ENCODE data around the gene MAP3K13. TPM values are rescaled to one million over a fixed set of nuclear protein-coding genes. Genes with fewer than 3 reads are reported as not detected.

MAP3K13 gene
- total RNA-seq, 1 donor from 2014 or later, result 40.3 TPM

DNA sequence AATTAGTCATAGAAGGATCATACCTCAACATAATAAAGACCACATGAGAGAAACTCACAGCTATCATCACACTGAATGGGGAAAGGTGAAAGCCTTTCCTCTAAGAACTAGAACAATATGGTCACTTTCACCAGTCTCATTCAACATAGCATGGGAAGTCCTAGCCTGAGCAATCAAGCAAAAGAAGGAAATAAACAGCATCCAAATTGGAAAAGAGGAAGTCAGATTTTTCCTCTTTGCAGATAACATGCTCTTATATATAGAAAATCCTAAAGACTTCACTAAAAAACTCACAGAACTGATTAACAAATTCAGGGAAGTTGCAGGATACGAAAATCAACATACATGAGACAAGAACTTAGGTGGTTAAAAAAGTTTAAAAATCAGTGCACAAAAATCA lies 24.7 kb downstream of the MAP3K13 start:
- no peaks in the 10 kb centered on the region for H3K27me3 Mint-ChIP-seq (ENCODE audit: low read depth)
- no peak overlapping the region for H3K4me3 Mint-ChIP-seq
- H3K27ac Mint-ChIP-seq, result no peak overlapping the region
- peaks cover 10% of the 10 kb centered on the region for H3K36me3 Mint-ChIP-seq
- TF ChIP-seq CTCF (IDR thresholded peaks at IDR 0.05; ENCODE audit: unreplicated experiment), result no peak
- DNase-seq (ENCODE audit: low spot score in 2 of 2, unreplicated experiment in 2 of 2), result no peak
- H3K4me1 Mint-ChIP-seq, result no peaks in the 10 kb centered on the region
- peaks cover 20% of the 10 kb centered on the region for H3K9me3 Mint-ChIP-seq

- peaks cover 5% of the 10 kb centered on the region for H3K9me3 Mint-ChIP-seq
- H3K4me1 Mint-ChIP-seq, result peaks cover 6% of the 10 kb centered on the region
- no peaks in the 10 kb centered on the region for H3K27me3 Mint-ChIP-seq (ENCODE audit: low read depth)
- TF ChIP-seq CTCF (IDR thresholded peaks at IDR 0.05; ENCODE audit: unreplicated experiment), result no peak
- no peak for DNase-seq (ENCODE audit: low spot score in 2 of 2, unreplicated experiment in 2 of 2)
- H3K27ac Mint-ChIP-seq, result no peak overlapping the region
- no peak overlapping the region for H3K4me3 Mint-ChIP-seq
- H3K36me3 Mint-ChIP-seq, result no peaks in the 10 kb centered on the region
Observed at GRCh38 chr3:185393055-185393454, 30.1 kb downstream of the MAP3K13 start.

- no peak overlapping the region for H3K27ac Mint-ChIP-seq
Observed at GRCh38 chr3:185397676-185398075, 34.7 kb downstream of the MAP3K13 start.

DNA sequence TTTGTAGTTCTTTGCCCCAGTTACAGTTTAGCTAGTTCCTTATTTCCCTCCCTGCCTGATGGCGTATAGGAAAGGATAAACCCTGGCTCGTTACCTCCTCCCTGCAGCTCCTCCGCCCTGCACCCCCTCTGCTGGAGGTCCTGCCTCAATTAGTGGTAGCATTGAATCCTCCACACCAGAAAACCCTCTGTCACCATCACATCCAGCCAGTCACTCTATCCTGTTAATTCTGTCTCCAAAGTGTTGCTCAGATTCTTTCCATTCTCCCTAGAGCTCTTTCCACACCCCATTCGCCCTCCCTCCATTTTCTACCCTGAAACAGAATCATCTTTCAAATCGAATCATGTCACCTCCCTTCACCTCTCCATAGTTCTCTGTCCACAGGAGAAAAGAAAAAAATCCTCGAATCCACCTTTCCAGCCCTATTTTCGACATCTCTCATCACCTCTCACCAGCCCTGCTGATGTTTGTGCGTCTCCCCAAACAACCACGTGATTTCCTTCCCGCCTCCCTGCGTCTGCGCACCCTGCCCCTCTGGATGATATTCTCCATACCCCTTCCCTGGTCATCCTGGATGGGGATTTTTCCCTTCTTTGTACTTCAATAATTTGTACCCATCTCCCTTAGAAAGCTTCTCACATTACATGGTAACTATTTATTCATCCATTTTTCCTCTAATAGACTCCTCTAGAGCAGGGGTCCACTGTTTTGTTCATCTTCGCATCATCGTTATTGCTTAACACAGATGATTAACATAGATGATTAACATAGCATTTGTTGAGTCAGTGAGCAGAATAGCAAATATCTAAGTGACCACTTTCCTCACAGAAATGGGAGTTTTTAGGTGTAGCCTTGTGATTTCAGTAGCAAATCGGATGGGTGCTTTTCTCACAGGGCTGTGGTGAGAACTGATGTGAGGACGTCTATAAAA lies 37.1 kb downstream of the MAP3K13 start:
- Mint-ChIP-seq H3K27ac (no peak overlapping the region), H3K27me3 (ENCODE audit: low read depth) (no peaks in the 10 kb centered on the region), H3K9me3 (no peaks in the 10 kb centered on the region), H3K36me3 (no peaks in the 10 kb centered on the region), H3K4me3 (no peak overlapping the region), H3K4me1 (peaks cover 23% of the 10 kb centered on the region)
- DNase-seq (ENCODE audit: low spot score in 2 of 2, unreplicated experiment in 2 of 2), result no peak
- TF ChIP-seq CTCF (IDR thresholded peaks at IDR 0.05; ENCODE audit: unreplicated experiment), result no peak

More at GRCh38 chr3:185397676-185398075, 34.7 kb downstream of the MAP3K13 start:
- H3K36me3 Mint-ChIP-seq, result no peaks in the 10 kb centered on the region
- TF ChIP-seq CTCF (IDR thresholded peaks at IDR 0.05; ENCODE audit: unreplicated experiment), result no peak
- H3K4me1 Mint-ChIP-seq, result peaks cover 16% of the 10 kb centered on the region
- no peak for DNase-seq (ENCODE audit: low spot score in 2 of 2, unreplicated experiment in 2 of 2)
- H3K9me3 Mint-ChIP-seq, result no peaks in the 10 kb centered on the region
- no peaks in the 10 kb centered on the region for H3K27me3 Mint-ChIP-seq (ENCODE audit: low read depth)
- no peak overlapping the region for H3K4me3 Mint-ChIP-seq

GRCh38 chr3:185400866-185401265 lies 37.9 kb downstream of the MAP3K13 start:
- no peak for DNase-seq (ENCODE audit: low spot score in 2 of 2, unreplicated experiment in 2 of 2)
- Mint-ChIP-seq H3K27ac (no peak overlapping the region), H3K27me3 (ENCODE audit: low read depth) (no peaks in the 10 kb centered on the region), H3K9me3 (no peaks in the 10 kb centered on the region), H3K36me3 (no peaks in the 10 kb centered on the region), H3K4me3 (no peak overlapping the region), H3K4me1 (peaks cover 23% of the 10 kb centered on the region)
- no peak for TF ChIP-seq CTCF (IDR thresholded peaks at IDR 0.05; ENCODE audit: unreplicated experiment)
